K562 (cell line): Measurements from ENCODE around the gene AGAP1. TPM values are rescaled to one million over a fixed set of nuclear protein-coding genes. Genes with fewer than 3 reads are reported as not detected.
A peak's percentile ranks its signal among the peaks of the same experiment; 100 is the strongest.

Experiments used
- ATAC-seq: fragments of 200-7000 bp; cut with Tn5 transposase; 3 replicates; pipeline ENCODE4 v1.9.1; 2020; ENCODE audit warnings: moderate library complexity
- BruUV-seq: library from RNA; stranded (reverse); fragments of 400-500 nt; replicated peaks from 2 replicates; lab custom pipeline; 2021; lab: Mats Ljungman, UMichigan
- CTCF ChIA-PET: fragments of 300-600 bp; formaldehyde crosslinking; extraction: SDS; loops from one replicate; lab custom pipeline; 2021; ENCODE audit warnings: low intra/inter-chr PET ratio; lab: Yijun Ruan, JAX
- POLR2A ChIA-PET: fragments of 300-600, 350-650 bp; sonication (Branson Sonifier 250); formaldehyde crosslinking; extraction: SDS; loops from one replicate; lab custom pipeline; 2021; ENCODE audit warnings: antibody characterized with exemption, inconsistent platforms; lab: Yijun Ruan, JAX
- DNase-seq, 4 experiments: peaks; one replicate each; pipeline versions ENCODE4 v3.0.0 to v3.0.0-alpha.2; 2011 to 2018; ENCODE audit warnings: low spot score in 3 of 4, mixed read lengths in 3 of 4; ENCODE audit errors: extremely low read depth in 1 of 4
- FAIRE-seq: peaks from 2 replicates; lab custom pipeline; 2011; peaks lifted over from hg19 to GRCh38; lab: Jason Lieb, UNC
- H2AFZ ChIP-seq: 2 replicates; pipeline ENCODE4 v1.6.0; 2011; ENCODE audit warnings: low read depth, low read length, control low read depth, inconsistent platforms
- H3K27ac ChIP-seq: fragments of 200-600 bp; 3 replicates; pipeline ENCODE4 v1.8.0; 2011; ENCODE audit warnings: low read depth, mild to moderate bottlenecking, control low read depth, inconsistent platforms, low read length, moderate library complexity, mixed read lengths; ENCODE audit errors: extremely low read depth
- H3K27me3 ChIP-seq, 2 experiments: fragments of 300-600 bp in 1 of 2; 2 replicates in 1 of 2; 3 replicates in 1 of 2; pipeline versions ENCODE4 v1.6.0 to v1.8.0; 2011; ENCODE audit warnings: inconsistent platforms in 2 of 2, low read length in 2 of 2, mild to moderate bottlenecking in 1 of 2, mixed read lengths in 1 of 2, moderate library complexity in 1 of 2; ENCODE audit not compliant: control insufficient read depth in 2 of 2, insufficient read depth in 2 of 2
- H3K36me3 ChIP-seq: fragments of 300-600 bp; 3 replicates; pipeline ENCODE4 v1.8.0; 2011; ENCODE audit warnings: mild to moderate bottlenecking, low read length, inconsistent platforms; ENCODE audit not compliant: control insufficient read depth, insufficient read depth
- H3K4me1 ChIP-seq, 2 experiments: fragments of 200-600 bp in 1 of 2; replicated peaks in 1 of 2; 2 replicates in 1 of 2; 3 replicates in 1 of 2; pipeline versions ENCODE4 v1.5.1 to v1.8.0; 2011; ENCODE audit warnings: inconsistent platforms in 2 of 2, low read length in 2 of 2, mild to moderate bottlenecking in 1 of 2, mixed read lengths in 1 of 2, moderate library complexity in 1 of 2; ENCODE audit not compliant: control insufficient read depth in 2 of 2, insufficient read depth in 2 of 2
- H3K4me2 ChIP-seq: 2 replicates; pipeline ENCODE4 v1.6.1; 2011; ENCODE audit warnings: low read length, control low read depth, inconsistent platforms, mixed read lengths; ENCODE audit not compliant: insufficient read depth
- H3K4me3 ChIP-seq: fragments of 200-600 bp; sonication (generic), shearing (Covaris generic); 2 replicates; pipeline ENCODE4 v1.5.1; 2016; ENCODE audit warnings: control low read depth, inconsistent platforms
- H3K79me2 ChIP-seq: fragments of 200-600 bp; 3 replicates; pipeline ENCODE4 v1.8.0; 2011; ENCODE audit warnings: low read length, inconsistent platforms; ENCODE audit not compliant: control insufficient read depth, insufficient read depth
- H3K9ac ChIP-seq, 2 experiments: 2 replicates each; pipeline versions ENCODE4 v1.6.0 to v1.6.1; 2011; ENCODE audit warnings: low read depth in 2 of 2, low read length in 2 of 2, control low read depth in 1 of 2, inconsistent platforms in 1 of 2, mild to moderate bottlenecking in 1 of 2, mixed read lengths in 1 of 2; ENCODE audit not compliant: insufficient read depth in 1 of 2
- H3K9me1 ChIP-seq: one replicate; pipeline ENCODE4 v1.6.0; 2011; ENCODE audit warnings: inconsistent platforms, mild to moderate bottlenecking, low read length, moderate library complexity; ENCODE audit not compliant: control insufficient read depth, insufficient read depth
- H3K9me3 ChIP-seq: replicated peaks from 2 replicates; pipeline ENCODE4 v1.5.1; 2011; ENCODE audit warnings: low read depth, low read length, inconsistent platforms; ENCODE audit not compliant: control insufficient read depth, insufficient read depth
- H4K20me1 ChIP-seq: replicated peaks from 2 replicates; pipeline ENCODE4 v1.6.1; 2011; ENCODE audit warnings: low read length, inconsistent platforms, mixed read lengths; ENCODE audit not compliant: control insufficient read depth, insufficient read depth
- MEIS2 ChIP-seq: fragments of 450-650 bp; IDR thresholded peaks from 2 replicates; pipeline ENCODE4 v1.6.1; 2014; ENCODE audit warnings: mild to moderate bottlenecking; ENCODE audit not compliant: partially characterized antibody
- TEAD2 ChIP-seq: fragments of 450-650 bp; IDR thresholded peaks from 2 replicates; pipeline ENCODE4 v1.6.1; 2016; ENCODE audit warnings: missing genetic modification characterization, control low read depth, missing compliant biosample characterization
- TRIM25 ChIP-seq: fragments of 450-650 bp; IDR thresholded peaks from 2 replicates; pipeline ENCODE4 v1.7.0; 2016; ENCODE audit warnings: borderline replicate concordance
- USF2 ChIP-seq: sonication (generic); formaldehyde crosslinking; IDR thresholded peaks from 2 replicates; pipeline ENCODE4 v1.5.0; 2020; ENCODE audit warnings: missing genetic modification reagents
- YBX1 ChIP-seq: fragments of 450-650 bp; IDR thresholded peaks from 2 replicates; pipeline ENCODE4 v1.7.1; 2016; ENCODE audit warnings: mild to moderate bottlenecking
- ZNF311 ChIP-seq: fragments of 250-450 bp; sonication (Bioruptor Pico); IDR thresholded peaks from 2 replicates; pipeline ENCODE4 v1.4.0; 2020; ENCODE audit warnings: mild to moderate bottlenecking, moderate library complexity
- ZNF318 ChIP-seq, 2 experiments: fragments of 450-650 bp; IDR thresholded peaks; 2 replicates each; pipeline ENCODE4 v1.6.1; 2016; ENCODE audit warnings: mild to moderate bottlenecking in 2 of 2, borderline replicate concordance in 1 of 2, low read depth in 1 of 2, moderate library complexity in 1 of 2
- WGBS: fragments of 100-300 bp; shearing (Covaris generic); methylation state at CpG from one replicate; pipeline ENCODE4 v1.1.6; 2016; ENCODE audit warnings: low coverage, mixed read lengths; ENCODE audit not compliant: insufficient coverage; ENCODE audit errors: missing lambda C conversion rate; 5-methylcytosine and 5-hydroxymethylcytosine counted together
- in situ Hi-C: fragments of 300-500 bp; cut with MboI; formaldehyde crosslinking; loops from 4 replicates; pipeline ENCODE4 v1.15.0; 2018; ENCODE audit warnings: inconsistent platforms, mixed read lengths
- intact Hi-C: fragments of 100-400 bp; cut with micrococcal nuclease; formaldehyde crosslinking; loops from 2 replicates; pipeline ENCODE4 v1.14.2; 2022
- polyA plus RNA-seq, 8 experiments: library from polyadenylated mRNA; depleted of rRNA in 4 of 8; stranded (reverse) in 5 of 8; unstranded in 3 of 8; fragments of >200 nt; fragmentation: Nextera tagmentation in 2 of 8; fragmentation: Illumina TruSeq in 1 of 8; extraction: Ambion mirVana in 2 of 8; extraction: Trizol in 1 of 8; gene quantifications; 2 replicates each; pipeline versions ENCODE4 v1.2.1 to v1.2.3, GENCODE V29; 2011 to 2014; ENCODE audit warnings: inconsistent platforms in 1 of 8, missing spikeins in 1 of 8
- total RNA-seq, 7 experiments: library from RNA; depleted of rRNA in 6 of 7; stranded (reverse); fragments of >200 nt in 6 of 7; fragmentation: Illumina TruSeq in 2 of 7; extraction: Trizol in 2 of 7; gene quantifications; 2 replicates each; pipeline versions ENCODE4 v1.2.1 to v1.2.3, GENCODE V29; 2011 to 2021; ENCODE audit warnings: low replicate concordance in 1 of 7

Gene AGAP1
- total and polyA plus RNA-seq, 9 of the 15 experiments (the other 6 are each of a cell fraction or from before 2014, with no cell fraction given): 1.3 to 24.0 (median 10.6) TPM

DNA sequence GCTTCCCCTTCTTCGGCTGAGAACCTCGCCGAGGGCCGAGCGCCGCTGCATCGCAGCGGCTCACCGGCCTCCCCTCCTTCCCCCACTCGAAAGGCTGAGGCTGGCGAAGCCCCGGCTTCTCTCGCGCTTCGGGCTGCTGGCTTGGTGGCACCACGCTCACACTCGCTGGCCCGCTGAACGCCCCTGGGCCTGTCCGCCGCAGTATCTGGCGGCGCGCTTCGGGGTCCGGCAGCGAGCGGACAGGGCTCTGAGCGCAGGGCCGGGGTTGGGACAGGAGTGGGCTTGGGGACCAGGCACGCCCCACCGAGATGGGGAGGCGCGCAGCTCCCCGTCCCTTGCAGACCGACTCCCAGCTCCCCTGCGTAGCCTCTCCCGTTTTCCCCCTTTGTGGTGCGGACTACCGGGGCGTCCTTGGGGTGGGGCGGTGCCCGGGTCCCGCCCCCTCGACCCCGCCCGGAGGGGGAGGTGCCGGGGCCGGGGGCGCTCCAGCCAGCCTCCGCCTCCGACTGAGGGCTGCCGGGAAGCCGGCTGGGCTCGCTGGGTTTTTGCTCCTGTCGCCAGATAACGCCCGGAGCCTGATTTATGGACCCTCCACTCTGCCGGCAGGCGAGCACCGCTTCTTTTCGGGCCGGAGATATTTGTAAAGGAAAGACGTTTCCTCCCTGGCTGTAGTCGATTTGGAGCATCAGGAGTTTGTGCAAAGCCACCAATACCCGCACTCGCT, 670.5 kb downstream of the AGAP1 start:
- Histone ChIP-seq H3K4me2 (no peak overlapping the region), H3K4me1 (peaks cover 0 to 32% of the 10 kb centered on the region in 2 experiments; a peak in 2 of 5 replicates), H3K4me3 (no peak overlapping the region), H3K9me1 (no peaks in the 10 kb centered on the region), H3K9ac (no peak overlapping the region), H3K79me2 (no peaks in the 10 kb centered on the region), H3K9me3 (no peaks in the 10 kb centered on the region), H2AFZ (no peak overlapping the region), H4K20me1 (no peaks in the 10 kb centered on the region), H3K36me3 (no peaks in the 10 kb centered on the region), H3K27me3 (peaks cover 0 to 20% of the 10 kb centered on the region in 2 experiments; a peak in 2 of 5 replicates), H3K27ac (no peak overlapping the region)
- ATAC-seq (no peak), FAIRE-seq (no peak), DNase-seq (no peak)
- in situ Hi-C loops (no loop called here), intact Hi-C loops (no loop called here)
- 58% methylated on average over 11 of the region's 67 CpGs for WGBS
- no TSS peak for BruUV-seq
- POLR2A ChIA-PET: no interaction called here
- CTCF ChIA-PET: no interaction called here
- TF ChIP-seq MEIS2: peak; percentile 25
- TF ChIP-seq ZNF311 (CRISPR knock-in tag): no peak
- TF ChIP-seq ZNF318 (IDR thresholded peaks at IDR 0.05; ENCODE audit: borderline replicate concordance in 1 of 2, low read depth in 1 of 2): no peak
- TF ChIP-seq TRIM25: no peak
- no peak for TF ChIP-seq YBX1
- TF ChIP-seq USF2 (CRISPR knock-in tag): no peak
- TF ChIP-seq TEAD2: no peak
